ENCODE results near the gene INTU.

Gene INTU

DNA sequence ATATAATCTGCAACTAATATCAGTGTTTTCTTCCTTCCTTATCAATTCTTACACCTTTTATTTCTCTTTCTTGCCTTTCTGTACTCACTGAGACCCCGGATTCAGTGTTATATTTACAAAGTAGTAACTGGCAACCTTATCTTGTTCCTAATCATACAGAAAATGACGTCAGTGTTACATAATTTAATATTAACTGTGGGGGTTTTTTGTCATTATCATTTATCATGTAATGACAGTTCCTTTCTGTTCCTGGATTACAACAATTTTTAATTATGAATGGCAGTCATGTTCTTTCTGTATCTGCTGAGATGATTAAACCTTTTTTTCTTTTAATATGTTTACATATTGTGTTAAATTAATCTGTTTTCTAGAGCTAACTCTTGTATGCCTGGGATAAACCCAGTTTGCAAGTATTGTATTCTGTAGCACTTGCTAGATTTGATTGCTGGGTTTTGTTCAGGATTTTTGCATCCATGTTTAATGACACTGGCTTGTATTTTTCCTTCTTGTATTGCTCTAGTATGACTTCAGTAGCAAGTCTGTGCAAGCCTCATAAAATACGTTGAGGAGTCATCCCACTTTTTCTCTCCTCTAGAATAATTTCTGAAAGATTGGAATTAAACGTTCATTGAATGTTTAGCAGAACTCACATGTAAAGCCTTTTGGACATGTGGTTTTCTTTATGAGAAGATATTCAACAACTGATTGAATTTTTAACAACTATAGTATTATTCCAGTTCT is 138.9 kb downstream of the INTU start:
- H3K4me2 ChIP-seq (ENCODE audit: low read depth, low read length): no peak overlapping the region
- no peaks in the 10 kb centered on the region for H3K9me2 ChIP-seq (replicated peaks; ENCODE audit: insufficient read depth, low read length)
- no peak overlapping the region for H2AFZ ChIP-seq (ENCODE audit: low read length)
- no peak for TF ChIP-seq EZH2 (optimal IDR thresholded peaks at IDR 0.05; ENCODE audit: low read depth, low read length)
- no peak for TF ChIP-seq EZH2phosphoT487 (IDR thresholded peaks at IDR 0.05; ENCODE audit: low read length)
- TF ChIP-seq, protein P1, sequence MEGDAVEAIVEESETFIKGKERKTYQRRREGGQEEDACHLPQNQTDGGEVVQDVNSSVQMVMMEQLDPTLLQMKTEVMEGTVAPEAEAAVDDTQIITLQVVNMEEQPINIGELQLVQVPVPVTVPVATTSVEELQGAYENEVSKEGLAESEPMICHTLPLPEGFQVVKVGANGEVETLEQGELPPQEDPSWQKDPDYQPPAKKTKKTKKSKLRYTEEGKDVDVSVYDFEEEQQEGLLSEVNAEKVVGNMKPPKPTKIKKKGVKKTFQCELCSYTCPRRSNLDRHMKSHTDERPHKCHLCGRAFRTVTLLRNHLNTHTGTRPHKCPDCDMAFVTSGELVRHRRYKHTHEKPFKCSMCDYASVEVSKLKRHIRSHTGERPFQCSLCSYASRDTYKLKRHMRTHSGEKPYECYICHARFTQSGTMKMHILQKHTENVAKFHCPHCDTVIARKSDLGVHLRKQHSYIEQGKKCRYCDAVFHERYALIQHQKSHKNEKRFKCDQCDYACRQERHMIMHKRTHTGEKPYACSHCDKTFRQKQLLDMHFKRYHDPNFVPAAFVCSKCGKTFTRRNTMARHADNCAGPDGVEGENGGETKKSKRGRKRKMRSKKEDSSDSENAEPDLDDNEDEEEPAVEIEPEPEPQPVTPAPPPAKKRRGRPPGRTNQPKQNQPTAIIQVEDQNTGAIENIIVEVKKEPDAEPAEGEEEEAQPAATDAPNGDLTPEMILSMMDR (IDR thresholded peaks at IDR 0.05; ENCODE audit: low read length): no peak
- DNase-seq: no peak
- H3F3A ChIP-seq (ENCODE audit: insufficient read depth, low read length): peaks cover 17% of the 10 kb centered on the region
- H4K20me1 ChIP-seq (ENCODE audit: insufficient read depth, low read length): no peaks in the 10 kb centered on the region
- no peak overlapping the region for H3K27ac ChIP-seq (ENCODE audit: low read length)
- H3K9ac ChIP-seq (ENCODE audit: low read length): no peak overlapping the region
- peaks cover 17% of the 10 kb centered on the region for H3K4me1 ChIP-seq (ENCODE audit: low read length)
- no peaks in the 10 kb centered on the region for H3K27me3 ChIP-seq (replicated peaks; ENCODE audit: insufficient read depth, low read length)
- H3K4me3 ChIP-seq (ENCODE audit: low read length): no peak overlapping the region
- H3K36me3 ChIP-seq (replicated peaks; ENCODE audit: insufficient read depth, low read length): no peaks in the 10 kb centered on the region
- H3K79me2 ChIP-seq (ENCODE audit: low read length): no peaks in the 10 kb centered on the region
- no peaks in the 10 kb centered on the region for H3K9me3 ChIP-seq (replicated peaks; ENCODE audit: insufficient read depth, low read length)

DNA sequence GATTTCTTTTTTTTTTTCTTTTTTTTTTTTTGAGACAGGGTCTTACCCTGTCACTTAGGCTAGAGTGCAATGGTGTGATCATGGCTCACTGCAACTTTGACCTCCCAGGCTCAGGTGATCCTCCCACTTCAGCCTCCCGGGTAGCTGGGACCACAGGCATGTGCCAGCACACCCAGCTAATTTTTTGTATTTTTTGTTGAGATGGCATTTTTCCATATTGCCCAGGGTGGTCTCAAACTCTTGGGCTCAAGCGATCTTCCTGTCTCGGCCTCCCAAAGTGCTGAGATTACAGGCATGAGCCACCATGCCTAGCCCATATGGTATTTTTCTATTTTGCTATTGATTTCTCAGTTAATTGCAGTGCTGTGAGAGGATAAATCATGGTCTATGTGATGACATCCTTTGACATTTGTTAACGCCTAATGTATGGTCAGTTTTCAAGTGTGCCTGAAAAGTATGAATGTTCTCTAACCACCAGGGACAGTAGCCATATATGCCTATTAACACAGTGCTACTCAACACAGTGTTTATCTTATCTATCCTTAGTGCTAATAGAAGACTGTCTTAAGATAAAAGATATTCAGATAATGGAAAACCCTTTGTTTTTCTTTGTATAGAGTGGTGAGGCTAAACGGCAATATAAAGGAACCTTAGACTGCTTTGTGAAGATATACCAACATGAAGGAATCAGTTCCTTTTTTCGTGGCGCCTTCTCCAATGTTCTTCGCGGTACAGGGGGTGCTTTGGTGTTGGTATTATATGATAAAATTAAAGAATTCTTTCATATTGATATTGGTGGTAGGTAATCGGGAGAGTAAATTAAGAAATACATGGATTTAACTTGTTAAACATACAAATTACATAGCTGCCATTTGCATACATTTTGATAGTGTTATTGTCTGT is 140.3 kb downstream of the INTU start:
- Histone ChIP-seq H3K36me3 (replicated peaks; ENCODE audit: insufficient read depth, low read length) (no peaks in the 10 kb centered on the region), H3K27me3 (replicated peaks; ENCODE audit: insufficient read depth, low read length) (no peaks in the 10 kb centered on the region), H3K9me2 (replicated peaks; ENCODE audit: insufficient read depth, low read length) (no peaks in the 10 kb centered on the region), H3F3A (ENCODE audit: insufficient read depth, low read length) (peaks cover 29% of the 10 kb centered on the region), H3K4me3 (ENCODE audit: low read length) (no peak overlapping the region), H3K4me1 (ENCODE audit: low read length) (peaks cover 30% of the 10 kb centered on the region), H3K9ac (ENCODE audit: low read length) (no peak overlapping the region), H3K4me2 (ENCODE audit: low read depth, low read length) (no peak overlapping the region), H4K20me1 (ENCODE audit: insufficient read depth, low read length) (no peaks in the 10 kb centered on the region), H3K27ac (ENCODE audit: low read length) (no peak overlapping the region), H2AFZ (ENCODE audit: low read length) (no peak overlapping the region), H3K79me2 (ENCODE audit: low read length) (no peaks in the 10 kb centered on the region), H3K9me3 (replicated peaks; ENCODE audit: insufficient read depth, low read length) (no peaks in the 10 kb centered on the region)
- no peak for DNase-seq
- TF ChIP-seq EZH2 (optimal IDR thresholded peaks at IDR 0.05; ENCODE audit: low read depth, low read length): no peak

DNA sequence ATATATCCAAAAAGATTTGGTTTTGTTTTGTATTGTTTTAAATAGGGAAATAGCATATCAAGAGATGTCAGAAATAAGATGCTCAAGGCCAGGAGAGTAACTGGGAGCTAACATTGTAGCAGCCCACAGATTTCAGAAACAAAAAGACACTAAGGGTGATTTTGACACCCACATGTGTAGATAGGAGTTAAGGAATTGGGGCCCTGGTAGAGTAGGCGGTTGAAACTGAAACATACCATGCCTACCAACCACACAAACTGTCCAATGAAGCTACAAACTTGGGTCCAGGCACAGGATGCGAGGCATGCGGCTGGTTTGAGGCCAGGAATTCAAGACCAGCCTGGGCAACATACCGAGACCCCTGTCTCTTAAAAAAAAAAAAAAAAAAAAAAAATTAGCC is 143.1 kb downstream of the INTU start:
- Histone ChIP-seq H3K4me3 (ENCODE audit: low read length) (no peak overlapping the region), H3K27ac (ENCODE audit: low read length) (peak overlapping the region; percentile 59; the same call in 1 of the 2 replicates), H3K9ac (ENCODE audit: low read length) (no peak overlapping the region), H2AFZ (ENCODE audit: low read length) (no peak overlapping the region), H4K20me1 (ENCODE audit: insufficient read depth, low read length) (no peaks in the 10 kb centered on the region), H3K9me2 (replicated peaks; ENCODE audit: insufficient read depth, low read length) (no peaks in the 10 kb centered on the region), H3K79me2 (ENCODE audit: low read length) (no peaks in the 10 kb centered on the region), H3K4me1 (ENCODE audit: low read length) (peaks cover 39% of the 10 kb centered on the region), H3K9me3 (replicated peaks; ENCODE audit: insufficient read depth, low read length) (no peaks in the 10 kb centered on the region), H3K36me3 (replicated peaks; ENCODE audit: insufficient read depth, low read length) (no peaks in the 10 kb centered on the region), H3F3A (ENCODE audit: insufficient read depth, low read length) (peaks cover 38% of the 10 kb centered on the region), H3K27me3 (replicated peaks; ENCODE audit: insufficient read depth, low read length) (no peaks in the 10 kb centered on the region), H3K4me2 (ENCODE audit: low read depth, low read length) (peak overlapping the region; percentile 39; the same call in 1 of the 2 replicates)
- TF ChIP-seq EZH2phosphoT487 (IDR thresholded peaks at IDR 0.05; ENCODE audit: low read length): no peak
- no peak for TF ChIP-seq EZH2 (optimal IDR thresholded peaks at IDR 0.05; ENCODE audit: low read depth, low read length)
- TF ChIP-seq, protein P1 (IDR thresholded peaks at IDR 0.05; ENCODE audit: low read length): no peak
- peak; percentile 93 for DNase-seq
